Fibroblast of lung (primary cell): Measurements from ENCODE around the gene FAM156A.
"Not testable (repeated sequence)": the region's sequence is repeated elsewhere in the genome, so short reads cannot be mapped to it uniquely, and the experiment has no call there.

Source experiments
- EZH2 ChIP-seq: IDR thresholded peaks from 2 replicates; pipeline ENCODE4 v1.5.1; 2012; ENCODE audit warnings: low read length, control low read depth, mild to moderate bottlenecking; ENCODE audit errors: missing control alignments
- TF ChIP-seq, protein P1 (sequence below), 2 donors: IDR thresholded peaks in 1 of 2; conservative IDR thresholded peaks in 1 of 2; 1 replicate in 1 of 2; 2 replicates in 1 of 2; pipeline ENCODE4 v1.5.1; 2011 to 2012; ENCODE audit warnings: low read length in 2 of 2, control low read depth in 1 of 2, inconsistent platforms in 1 of 2, low read depth in 1 of 2, mild to moderate bottlenecking in 1 of 2

- TF ChIP-seq EZH2: not testable (repeated sequence)
- TF ChIP-seq, protein P1, sequence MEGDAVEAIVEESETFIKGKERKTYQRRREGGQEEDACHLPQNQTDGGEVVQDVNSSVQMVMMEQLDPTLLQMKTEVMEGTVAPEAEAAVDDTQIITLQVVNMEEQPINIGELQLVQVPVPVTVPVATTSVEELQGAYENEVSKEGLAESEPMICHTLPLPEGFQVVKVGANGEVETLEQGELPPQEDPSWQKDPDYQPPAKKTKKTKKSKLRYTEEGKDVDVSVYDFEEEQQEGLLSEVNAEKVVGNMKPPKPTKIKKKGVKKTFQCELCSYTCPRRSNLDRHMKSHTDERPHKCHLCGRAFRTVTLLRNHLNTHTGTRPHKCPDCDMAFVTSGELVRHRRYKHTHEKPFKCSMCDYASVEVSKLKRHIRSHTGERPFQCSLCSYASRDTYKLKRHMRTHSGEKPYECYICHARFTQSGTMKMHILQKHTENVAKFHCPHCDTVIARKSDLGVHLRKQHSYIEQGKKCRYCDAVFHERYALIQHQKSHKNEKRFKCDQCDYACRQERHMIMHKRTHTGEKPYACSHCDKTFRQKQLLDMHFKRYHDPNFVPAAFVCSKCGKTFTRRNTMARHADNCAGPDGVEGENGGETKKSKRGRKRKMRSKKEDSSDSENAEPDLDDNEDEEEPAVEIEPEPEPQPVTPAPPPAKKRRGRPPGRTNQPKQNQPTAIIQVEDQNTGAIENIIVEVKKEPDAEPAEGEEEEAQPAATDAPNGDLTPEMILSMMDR (conservative IDR thresholded peaks at IDR 0.05 in 1 of 2, IDR thresholded peaks at IDR 0.05 in 1 of 2; ENCODE audit: low read depth in 1 of 2, low read length in 2 of 2): not testable (repeated sequence)
These were observed 16.6 kb downstream of the FAM156A start for GRCh38 chrX:52941728-52942127.
